HL-60 (cell line): ENCODE measurements around the gene MPRIP.

Source experiments
- DNase-seq, 2 experiments: peaks; one replicate each; pipeline ENCODE4 v3.0.0-alpha.2; 2010 to 2020; ENCODE audit warnings: low read depth in 1 of 2, low spot score in 1 of 2
- H3K27ac ChIP-seq: fragments of 250-450 bp; sonication (Bioruptor Pico); replicated peaks from 2 replicates; pipeline ENCODE4 v1.5.1; 2020; ENCODE audit warnings: mild to moderate bottlenecking, moderate library complexity
- H3K27me3 ChIP-seq: fragments of 250-450 bp; sonication (Bioruptor Pico); 2 replicates; pipeline ENCODE4 v1.5.1; 2021; ENCODE audit warnings: mild to moderate bottlenecking, moderate library complexity; ENCODE audit not compliant: insufficient read depth, poor library complexity, severe bottlenecking
- H3K4me3 ChIP-seq: replicated peaks from 2 replicates; pipeline ENCODE4 v1.5.1; 2011; ENCODE audit warnings: mild to moderate bottlenecking, control low read depth, low read length; ENCODE audit not compliant: insufficient read depth
- CTCF ChIP-seq: IDR thresholded peaks from one replicate; pipeline ENCODE4 v1.5.1; 2011; ENCODE audit warnings: low read length, control low read depth, inconsistent platforms; ENCODE audit not compliant: insufficient read depth
- GABPA ChIP-seq: IDR thresholded peaks from 2 replicates; pipeline ENCODE4 v1.6.1; 2012; ENCODE audit warnings: low read depth
- POLR2AphosphoS5 ChIP-seq: IDR thresholded peaks from 2 replicates; pipeline ENCODE4 v1.6.1; 2012; ENCODE audit warnings: low read depth
- REST ChIP-seq: IDR thresholded peaks from 2 replicates; pipeline ENCODE4 v1.6.1; 2012; ENCODE audit warnings: low read depth; ENCODE audit not compliant: insufficient replicate concordance
- SPI1 ChIP-seq: IDR thresholded peaks from 2 replicates; pipeline ENCODE4 v1.6.1; 2012; ENCODE audit warnings: low read depth, mild to moderate bottlenecking, borderline replicate concordance

The MPRIP gene

GRCh38 chr17:17165666-17166308 is 123.5 kb downstream of the MPRIP start:
- no peak for TF ChIP-seq CTCF
- H3K27me3 ChIP-seq: no peaks in the 10 kb centered on the region
- no peak overlapping the region for H3K4me3 ChIP-seq
- no peak for DNase-seq
- H3K27ac ChIP-seq: no peak overlapping the region

- no peak overlapping the region for H3K27ac ChIP-seq
- no peak overlapping the region for H3K4me3 ChIP-seq
- H3K27me3 ChIP-seq: no peaks in the 10 kb centered on the region
- no peak for TF ChIP-seq CTCF
- no peak for TF ChIP-seq GABPA
- no peak for TF ChIP-seq REST
- no peak for TF ChIP-seq SPI1
- TF ChIP-seq POLR2AphosphoS5: no peak
- DNase-seq: no peak
Measured at GRCh38 chr17:17166446-17166845, 124.2 kb downstream of the MPRIP start.

- Histone ChIP-seq H3K27ac (no peak overlapping the region), H3K4me3 (no peak overlapping the region), H3K27me3 (no peaks in the 10 kb centered on the region)
- TF ChIP-seq GABPA (no peak), POLR2AphosphoS5 (no peak), REST (no peak), SPI1 (no peak), CTCF (no peak)
- no peak for DNase-seq
Measured at GRCh38 chr17:17167356-17167755, 125.1 kb downstream of the MPRIP start.

- Histone ChIP-seq H3K27ac (no peak overlapping the region), H3K4me3 (no peak overlapping the region), H3K27me3 (no peaks in the 10 kb centered on the region)
- TF ChIP-seq REST (no peak), GABPA (no peak), SPI1 (no peak), CTCF (no peak), POLR2AphosphoS5 (no peak)
- DNase-seq: no peak
Measured at GRCh38 chr17:17167986-17168385, 125.7 kb downstream of the MPRIP start.
